Esophagus muscularis mucosa (tissue), 4 donors: ENCODE data around the gene ARPIN.

ENCODE experiments used
- EP300 ChIP-seq: sonication (generic); formaldehyde crosslinking; IDR thresholded peaks from one replicate; pipeline ENCODE4 v1.6.1; 2017; ENCODE audit warnings: antibody characterized with exemption
- POLR2A ChIP-seq: fragments of 450-650 bp; IDR thresholded peaks from one replicate; pipeline ENCODE4 v1.6.1; 2017; ENCODE audit warnings: antibody characterized with exemption, moderate library complexity, mild to moderate bottlenecking, low read depth
- POLR2AphosphoS5 ChIP-seq, 2 donors: sonication (generic); formaldehyde crosslinking; IDR thresholded peaks; one replicate each; pipeline ENCODE4 v1.6.1; 2017; ENCODE audit warnings: antibody characterized with exemption in 2 of 2
- TF ChIP-seq, protein P1 (sequence below), 3 experiments: fragments of 200-600 bp in 2 of 3; fragments of 450-650 bp in 1 of 3; sonication (generic) in 2 of 3; IDR thresholded peaks; one replicate each; pipeline ENCODE4 v1.5.1; 2017 to 2019; ENCODE audit warnings: antibody characterized with exemption in 3 of 3, mild to moderate bottlenecking in 2 of 3, moderate library complexity in 1 of 3

DNA sequence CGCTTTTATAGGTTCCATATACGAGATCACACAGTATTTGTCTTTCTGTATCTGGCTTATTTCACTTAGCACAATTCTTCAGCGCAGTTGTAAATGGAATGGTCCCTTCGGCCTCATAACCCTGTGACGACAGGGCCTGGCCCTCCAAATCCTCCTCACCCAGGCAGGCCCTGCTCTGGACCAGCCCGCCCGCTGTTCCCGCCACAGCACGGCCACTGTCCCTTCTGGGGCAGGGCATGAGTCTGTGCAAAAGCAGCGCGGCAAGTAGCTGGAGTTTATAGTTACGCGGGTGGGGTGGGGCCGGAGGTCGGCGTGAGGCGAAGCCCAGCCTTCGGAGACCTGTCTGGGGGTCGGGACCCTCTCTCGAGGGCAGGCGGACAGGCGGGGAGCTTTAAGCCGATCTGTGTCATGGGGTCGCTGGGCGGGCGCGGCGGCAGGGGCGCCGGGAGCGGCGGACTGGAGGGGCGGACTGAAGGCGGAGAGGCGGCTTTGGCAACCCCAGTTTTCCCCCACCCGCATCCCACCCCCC lies 543 bp downstream of the ARPIN start:
- TF ChIP-seq POLR2A (no peak), EP300 (no peak), POLR2AphosphoS5 (IDR thresholded peaks at IDR 0.05) (no peak)
- TF ChIP-seq, protein P1, sequence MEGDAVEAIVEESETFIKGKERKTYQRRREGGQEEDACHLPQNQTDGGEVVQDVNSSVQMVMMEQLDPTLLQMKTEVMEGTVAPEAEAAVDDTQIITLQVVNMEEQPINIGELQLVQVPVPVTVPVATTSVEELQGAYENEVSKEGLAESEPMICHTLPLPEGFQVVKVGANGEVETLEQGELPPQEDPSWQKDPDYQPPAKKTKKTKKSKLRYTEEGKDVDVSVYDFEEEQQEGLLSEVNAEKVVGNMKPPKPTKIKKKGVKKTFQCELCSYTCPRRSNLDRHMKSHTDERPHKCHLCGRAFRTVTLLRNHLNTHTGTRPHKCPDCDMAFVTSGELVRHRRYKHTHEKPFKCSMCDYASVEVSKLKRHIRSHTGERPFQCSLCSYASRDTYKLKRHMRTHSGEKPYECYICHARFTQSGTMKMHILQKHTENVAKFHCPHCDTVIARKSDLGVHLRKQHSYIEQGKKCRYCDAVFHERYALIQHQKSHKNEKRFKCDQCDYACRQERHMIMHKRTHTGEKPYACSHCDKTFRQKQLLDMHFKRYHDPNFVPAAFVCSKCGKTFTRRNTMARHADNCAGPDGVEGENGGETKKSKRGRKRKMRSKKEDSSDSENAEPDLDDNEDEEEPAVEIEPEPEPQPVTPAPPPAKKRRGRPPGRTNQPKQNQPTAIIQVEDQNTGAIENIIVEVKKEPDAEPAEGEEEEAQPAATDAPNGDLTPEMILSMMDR (IDR thresholded peaks at IDR 0.05), result no peak
